ENCODE measurements around the gene RNF26.

Gene RNF26

GRCh38 chr11:119345685-119346084 lies 11.4 kb downstream of the RNF26 start:
- TF ChIP-seq TAF1 (IDR thresholded peaks at IDR 0.05; ENCODE audit: low read depth) (no peak), EGR1 (IDR thresholded peaks at IDR 0.05) (no peak)

DNA sequence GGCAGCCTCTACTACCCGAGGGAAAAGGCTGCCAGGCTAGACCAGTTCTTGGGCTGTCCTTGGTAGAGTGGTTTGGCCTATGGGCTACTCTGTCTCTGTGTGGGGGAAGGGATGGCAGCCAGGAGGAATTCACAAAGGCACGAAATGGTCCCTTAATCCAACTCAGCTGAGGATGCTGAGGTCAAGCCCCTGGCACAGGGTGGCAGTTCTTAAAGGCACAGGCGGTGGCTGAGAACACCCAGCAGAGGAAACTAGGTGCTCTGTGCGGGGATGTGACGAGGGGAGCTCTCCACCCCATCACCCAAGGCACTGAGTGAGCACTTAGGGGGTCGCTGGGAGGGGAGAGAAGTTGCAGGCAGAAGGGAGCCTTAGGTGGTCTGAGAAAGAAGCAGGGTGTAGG lies 12.3 kb downstream of the RNF26 start, which contains the start of gene MFRP:
Gene MFRP, minus strand, starts transcription at position 101 of the 400 bp plus-strand sequence. CDS start 192 bp downstream, outside the sequence.
- TF ChIP-seq YY1 (IDR thresholded peaks at IDR 0.05; ENCODE audit: low read depth) (no peak), FOXM1 (IDR thresholded peaks at IDR 0.05; ENCODE audit: borderline replicate concordance, low read depth) (no peak), EGR1 (IDR thresholded peaks at IDR 0.05) (no peak), TAF1 (IDR thresholded peaks at IDR 0.05; ENCODE audit: low read depth) (no peak), MAX (IDR thresholded peaks at IDR 0.05) (no peak), NFIC (IDR thresholded peaks at IDR 0.05) (no peak), USF1 (IDR thresholded peaks at IDR 0.05) (no peak), CEBPB (IDR thresholded peaks at IDR 0.05) (no peak), TCF12 (IDR thresholded peaks at IDR 0.05; ENCODE audit: low read depth) (no peak), RAD21 (IDR thresholded peaks at IDR 0.05; ENCODE audit: low read depth) (no peak), EP300 (IDR thresholded peaks at IDR 0.05; ENCODE audit: borderline replicate concordance) (no peak), ZBTB7A (IDR thresholded peaks at IDR 0.05; ENCODE audit: low read depth) (no peak)
- TF ChIP-seq, protein P1, sequence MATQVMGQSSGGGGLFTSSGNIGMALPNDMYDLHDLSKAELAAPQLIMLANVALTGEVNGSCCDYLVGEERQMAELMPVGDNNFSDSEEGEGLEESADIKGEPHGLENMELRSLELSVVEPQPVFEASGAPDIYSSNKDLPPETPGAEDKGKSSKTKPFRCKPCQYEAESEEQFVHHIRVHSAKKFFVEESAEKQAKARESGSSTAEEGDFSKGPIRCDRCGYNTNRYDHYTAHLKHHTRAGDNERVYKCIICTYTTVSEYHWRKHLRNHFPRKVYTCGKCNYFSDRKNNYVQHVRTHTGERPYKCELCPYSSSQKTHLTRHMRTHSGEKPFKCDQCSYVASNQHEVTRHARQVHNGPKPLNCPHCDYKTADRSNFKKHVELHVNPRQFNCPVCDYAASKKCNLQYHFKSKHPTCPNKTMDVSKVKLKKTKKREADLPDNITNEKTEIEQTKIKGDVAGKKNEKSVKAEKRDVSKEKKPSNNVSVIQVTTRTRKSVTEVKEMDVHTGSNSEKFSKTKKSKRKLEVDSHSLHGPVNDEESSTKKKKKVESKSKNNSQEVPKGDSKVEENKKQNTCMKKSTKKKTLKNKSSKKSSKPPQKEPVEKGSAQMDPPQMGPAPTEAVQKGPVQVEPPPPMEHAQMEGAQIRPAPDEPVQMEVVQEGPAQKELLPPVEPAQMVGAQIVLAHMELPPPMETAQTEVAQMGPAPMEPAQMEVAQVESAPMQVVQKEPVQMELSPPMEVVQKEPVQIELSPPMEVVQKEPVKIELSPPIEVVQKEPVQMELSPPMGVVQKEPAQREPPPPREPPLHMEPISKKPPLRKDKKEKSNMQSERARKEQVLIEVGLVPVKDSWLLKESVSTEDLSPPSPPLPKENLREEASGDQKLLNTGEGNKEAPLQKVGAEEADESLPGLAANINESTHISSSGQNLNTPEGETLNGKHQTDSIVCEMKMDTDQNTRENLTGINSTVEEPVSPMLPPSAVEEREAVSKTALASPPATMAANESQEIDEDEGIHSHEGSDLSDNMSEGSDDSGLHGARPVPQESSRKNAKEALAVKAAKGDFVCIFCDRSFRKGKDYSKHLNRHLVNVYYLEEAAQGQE (IDR thresholded peaks at IDR 0.05; ENCODE audit: low read depth) = no peak

DNA sequence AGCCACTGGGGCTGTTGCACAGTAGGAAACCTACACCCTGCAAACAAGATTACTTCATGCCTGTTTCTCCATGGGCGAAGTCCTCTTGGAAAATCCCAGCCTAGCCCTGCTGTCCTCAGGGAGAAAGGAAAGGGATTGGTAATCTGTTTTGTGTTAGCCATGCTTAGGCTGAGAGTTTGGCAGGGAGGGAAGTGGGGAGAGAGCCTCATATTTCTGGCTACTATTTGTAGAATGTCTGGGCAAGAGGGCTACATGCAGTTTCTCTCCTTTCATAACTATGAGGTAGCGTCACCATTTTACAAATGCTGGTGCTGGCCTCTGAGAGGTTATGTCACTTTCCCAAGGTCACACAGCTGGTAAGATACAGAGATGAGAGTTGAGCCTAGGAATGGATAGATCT lies 12.9 kb downstream of the RNF26 start:
- TF ChIP-seq CEBPB (IDR thresholded peaks at IDR 0.05) = no peak
- no peak for TF ChIP-seq NFIC (IDR thresholded peaks at IDR 0.05)
- no peak for TF ChIP-seq TCF12 (IDR thresholded peaks at IDR 0.05; ENCODE audit: low read depth)
- no peak for TF ChIP-seq YY1 (IDR thresholded peaks at IDR 0.05; ENCODE audit: low read depth)
- TF ChIP-seq RAD21 (IDR thresholded peaks at IDR 0.05; ENCODE audit: low read depth) = no peak
- TF ChIP-seq FOXM1 (IDR thresholded peaks at IDR 0.05; ENCODE audit: borderline replicate concordance, low read depth) = no peak
- TF ChIP-seq USF1 (IDR thresholded peaks at IDR 0.05) = no peak
- no peak for TF ChIP-seq ZBTB7A (IDR thresholded peaks at IDR 0.05; ENCODE audit: low read depth)
- TF ChIP-seq, protein P1 (IDR thresholded peaks at IDR 0.05; ENCODE audit: low read depth) = no peak
- TF ChIP-seq CREB1 (IDR thresholded peaks at IDR 0.05; ENCODE audit: low read depth) = no peak
- TF ChIP-seq EGR1 (IDR thresholded peaks at IDR 0.05) = no peak
- TF ChIP-seq TAF1 (IDR thresholded peaks at IDR 0.05; ENCODE audit: low read depth) = no peak
- no peak for TF ChIP-seq EP300 (IDR thresholded peaks at IDR 0.05; ENCODE audit: borderline replicate concordance)
- TF ChIP-seq MAX (IDR thresholded peaks at IDR 0.05) = no peak

DNA sequence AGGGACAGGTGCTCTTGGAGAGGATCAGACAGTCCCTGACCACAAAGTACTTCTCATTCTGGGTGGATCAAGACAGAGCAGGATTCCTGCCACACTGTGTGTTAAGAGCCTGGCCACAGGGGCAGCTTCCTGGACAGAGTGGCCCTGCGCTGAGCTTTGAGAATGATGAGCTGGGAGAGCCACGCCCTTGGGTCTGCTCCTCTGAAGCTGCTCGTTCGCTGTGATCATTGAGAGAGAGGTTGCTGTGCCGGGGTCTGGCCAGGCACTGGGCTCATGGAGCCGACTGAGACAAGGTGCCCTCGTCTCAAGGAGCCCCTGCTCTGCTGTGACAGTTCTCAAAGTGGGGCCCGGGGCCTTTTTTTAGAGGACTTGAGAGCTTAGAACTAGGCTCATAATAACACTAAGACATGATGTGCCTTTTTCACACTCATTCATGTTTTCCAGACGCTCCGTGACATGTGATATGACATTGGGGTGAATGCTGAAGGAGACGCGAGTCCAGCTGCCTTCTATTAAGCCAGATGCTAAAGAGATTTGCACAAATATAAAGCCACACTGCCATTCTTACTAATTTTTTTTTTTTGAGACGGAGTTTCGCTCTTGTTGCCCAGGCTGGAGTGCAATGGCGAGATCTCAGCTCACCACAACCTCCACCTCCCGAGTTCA lies 13.7 kb downstream of the RNF26 start:
- no peak for TF ChIP-seq CEBPB (IDR thresholded peaks at IDR 0.05)
- no peak for TF ChIP-seq ZBTB7A (IDR thresholded peaks at IDR 0.05; ENCODE audit: low read depth)
- TF ChIP-seq USF1 (IDR thresholded peaks at IDR 0.05) = no peak
- TF ChIP-seq, protein P1 (IDR thresholded peaks at IDR 0.05; ENCODE audit: low read depth) = no peak
- no peak for TF ChIP-seq CREB1 (IDR thresholded peaks at IDR 0.05; ENCODE audit: low read depth)
- no peak for TF ChIP-seq RAD21 (IDR thresholded peaks at IDR 0.05; ENCODE audit: low read depth)
- TF ChIP-seq EP300 (IDR thresholded peaks at IDR 0.05; ENCODE audit: borderline replicate concordance) = no peak
- TF ChIP-seq FOXM1 (IDR thresholded peaks at IDR 0.05; ENCODE audit: borderline replicate concordance, low read depth) = no peak
- no peak for TF ChIP-seq MAX (IDR thresholded peaks at IDR 0.05)
- TF ChIP-seq EGR1 (IDR thresholded peaks at IDR 0.05) = no peak
- TF ChIP-seq YY1 (IDR thresholded peaks at IDR 0.05; ENCODE audit: low read depth) = no peak
- no peak for TF ChIP-seq TAF1 (IDR thresholded peaks at IDR 0.05; ENCODE audit: low read depth)
- TF ChIP-seq NFIC (IDR thresholded peaks at IDR 0.05) = no peak
- TF ChIP-seq TCF12 (IDR thresholded peaks at IDR 0.05; ENCODE audit: low read depth) = no peak

Measured in Ishikawa (cell line).